Transverse colon (tissue), 4 donors: ENCODE data around the gene ACBD6. TPM values are rescaled to one million over a fixed set of nuclear protein-coding genes. Genes with fewer than 3 reads are reported as not detected.

ENCODE experiments used
- DNase-seq: peaks from one replicate; pipeline ENCODE4 v3.0.0-alpha.2; 2019
- H3K27ac ChIP-seq, 4 donors: fragments of 200-600 bp; sonication (generic); 2 replicates each; pipeline ENCODE4 v1.5.1; 2016 to 2018; ENCODE audit warnings: inconsistent platforms in 4 of 4
- H3K27me3 ChIP-seq: fragments of 200-600 bp; sonication (generic); 2 replicates; pipeline ENCODE4 v1.5.1; 2017; ENCODE audit warnings: inconsistent platforms
- H3K36me3 ChIP-seq, 4 donors: fragments of 200-600 bp; sonication (generic); 2 replicates each; pipeline ENCODE4 v1.5.1; 2017 to 2019; ENCODE audit warnings: inconsistent platforms in 4 of 4
- H3K4me1 ChIP-seq, 4 donors: fragments of 200-600 bp; sonication (generic); 2 replicates each; pipeline ENCODE4 v1.5.1; 2017 to 2020; ENCODE audit warnings: inconsistent platforms in 4 of 4
- H3K4me3 ChIP-seq, 4 donors: fragments of 200-600 bp; sonication (generic); 1 replicate in 1 of 4; 2 replicates in 3 of 4; pipeline versions ENCODE4 v1.5.1 to v1.6.1; 2017 to 2019; ENCODE audit warnings: inconsistent platforms in 4 of 4
- H3K9me3 ChIP-seq, 2 donors: fragments of 200-600 bp; sonication (generic); 2 replicates each; pipeline ENCODE4 v1.5.1; 2017 to 2019; ENCODE audit warnings: inconsistent platforms in 2 of 2
- EP300 ChIP-seq: sonication (generic); formaldehyde crosslinking; IDR thresholded peaks from one replicate; pipeline ENCODE4 v1.6.1; 2017; ENCODE audit warnings: antibody characterized with exemption, low read depth
- POLR2A ChIP-seq: fragments of 450-650 bp; IDR thresholded peaks from one replicate; pipeline ENCODE4 v1.6.1; 2016; ENCODE audit warnings: antibody characterized with exemption, mild to moderate bottlenecking, moderate library complexity
- POLR2AphosphoS5 ChIP-seq, 3 donors: sonication (generic); formaldehyde crosslinking; IDR thresholded peaks; one replicate each; pipeline ENCODE4 v1.6.1; 2016; ENCODE audit warnings: antibody characterized with exemption in 3 of 3
- WGBS, 2 donors: methylation state at CpG; one replicate each; pipeline ENCODE4 v1.1.5; 2018; ENCODE audit warnings: low coverage in 1 of 2; 5-methylcytosine and 5-hydroxymethylcytosine counted together
- in situ Hi-C, 4 donors: fragments of 200-750 bp; cut with MboI; loops; one replicate each; pipeline versions ENCODE4 v1.15.0 to v1.15.1; 2017; ENCODE audit warnings: low sequenced_read_pairs in 3 of 4, low pct_ligation_motif_present in 1 of 4, low pct_unique_long_range_greater_than_20kb in 1 of 4
- intact Hi-C: fragments of 100-400 bp; cut with DNase I; formaldehyde crosslinking; loops from one replicate; pipeline ENCODE4 v1.15.1; 2023; ENCODE audit warnings: low total_unique reads
- total RNA-seq, 4 donors: library from RNA; depleted of rRNA; stranded (reverse); fragments of >200 nt; gene quantifications; one replicate each; pipeline ENCODE4 v1.1.0, GENCODE V29; 2016
- TF ChIP-seq, protein P1 (sequence below), 5 experiments: fragments of 200-600 bp in 3 of 5; fragments of 450-650 bp in 2 of 5; sonication (generic) in 3 of 5; IDR thresholded peaks; 1 replicate in 2 of 5; 2 replicates in 3 of 5; pipeline ENCODE4 v1.5.1; 2016 to 2017; ENCODE audit warnings: antibody characterized with exemption in 5 of 5, inconsistent platforms in 3 of 5, mild to moderate bottlenecking in 2 of 5, moderate library complexity in 1 of 5

Gene ACBD6
- total RNA-seq, 4 donors from 2014 or later, result 9.7 to 48.4 (median 38.6) TPM

DNA sequence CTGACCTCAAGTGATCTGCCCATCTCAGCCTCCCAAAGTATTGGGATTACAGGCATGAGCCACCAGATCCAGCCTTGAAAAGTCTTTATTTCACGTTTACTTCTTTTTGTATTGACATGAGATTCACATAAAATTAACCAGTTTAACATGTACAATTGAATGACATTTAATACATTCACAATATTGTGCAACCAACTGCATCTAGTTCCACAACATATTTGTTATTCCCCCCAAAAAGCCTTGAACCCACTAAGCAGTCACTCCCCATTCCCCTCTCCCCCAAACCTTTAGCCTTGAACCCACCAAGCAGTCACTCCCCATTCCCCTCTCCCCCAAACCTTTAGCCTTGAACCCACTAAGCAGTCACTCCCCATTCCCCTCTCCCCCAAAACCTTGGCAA lies 62.0 kb downstream of the ACBD6 start:
- 100% methylated on average over 1 of the region's 1 CpG for WGBS, 2 donors
- Histone ChIP-seq H3K27me3 (no peaks in the 10 kb centered on the region), H3K4me3 (no peak overlapping the region), H3K27ac (no peak overlapping the region), H3K4me1 (no peaks in the 10 kb centered on the region), H3K9me3 (peaks cover 0 to 8% of the 10 kb centered on the region in 2 donors), H3K36me3 (no peaks in the 10 kb centered on the region)
- DNase-seq, result no peak
- in situ Hi-C loops, result no loop called here
- intact Hi-C loops, result no loop called here
- TF ChIP-seq POLR2AphosphoS5 (IDR thresholded peaks at IDR 0.05) (no peak), POLR2A (no peak), EP300 (no peak)
- TF ChIP-seq, protein P1, sequence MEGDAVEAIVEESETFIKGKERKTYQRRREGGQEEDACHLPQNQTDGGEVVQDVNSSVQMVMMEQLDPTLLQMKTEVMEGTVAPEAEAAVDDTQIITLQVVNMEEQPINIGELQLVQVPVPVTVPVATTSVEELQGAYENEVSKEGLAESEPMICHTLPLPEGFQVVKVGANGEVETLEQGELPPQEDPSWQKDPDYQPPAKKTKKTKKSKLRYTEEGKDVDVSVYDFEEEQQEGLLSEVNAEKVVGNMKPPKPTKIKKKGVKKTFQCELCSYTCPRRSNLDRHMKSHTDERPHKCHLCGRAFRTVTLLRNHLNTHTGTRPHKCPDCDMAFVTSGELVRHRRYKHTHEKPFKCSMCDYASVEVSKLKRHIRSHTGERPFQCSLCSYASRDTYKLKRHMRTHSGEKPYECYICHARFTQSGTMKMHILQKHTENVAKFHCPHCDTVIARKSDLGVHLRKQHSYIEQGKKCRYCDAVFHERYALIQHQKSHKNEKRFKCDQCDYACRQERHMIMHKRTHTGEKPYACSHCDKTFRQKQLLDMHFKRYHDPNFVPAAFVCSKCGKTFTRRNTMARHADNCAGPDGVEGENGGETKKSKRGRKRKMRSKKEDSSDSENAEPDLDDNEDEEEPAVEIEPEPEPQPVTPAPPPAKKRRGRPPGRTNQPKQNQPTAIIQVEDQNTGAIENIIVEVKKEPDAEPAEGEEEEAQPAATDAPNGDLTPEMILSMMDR (IDR thresholded peaks at IDR 0.05), result no peak

DNA sequence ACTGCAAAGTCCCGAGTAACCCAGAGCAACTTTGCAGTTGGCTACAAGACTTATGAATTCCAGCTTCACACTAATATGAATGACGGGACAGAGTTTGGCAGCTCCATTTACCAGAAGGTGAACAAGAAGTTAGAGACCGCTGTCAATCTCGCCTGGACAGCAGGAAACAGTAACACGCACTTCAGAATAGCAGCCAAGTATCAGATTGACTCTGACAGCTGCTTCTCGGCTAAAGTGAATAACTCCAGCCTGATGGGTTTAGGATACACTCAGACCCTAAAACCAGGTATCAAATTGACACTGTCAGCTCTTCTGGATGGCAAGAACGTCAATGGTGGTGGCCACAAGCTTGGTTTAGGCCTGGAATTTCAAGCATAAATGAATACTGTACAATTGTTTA lies 66.8 kb downstream of the ACBD6 start:
- in situ Hi-C loops (no loop called here), intact Hi-C loops (no loop called here)
- H3K9me3 ChIP-seq, result no peaks in the 10 kb centered on the region
- H3K27ac ChIP-seq, result no peak overlapping the region
- no peak for TF ChIP-seq POLR2A
- TF ChIP-seq, protein P1 (IDR thresholded peaks at IDR 0.05), result no peak
- TF ChIP-seq POLR2AphosphoS5 (IDR thresholded peaks at IDR 0.05), result no peak
- TF ChIP-seq EP300, result no peak
- DNase-seq, result no peak
- H3K27me3 ChIP-seq, result no peaks in the 10 kb centered on the region
- WGBS, 2 donors, result 96 to 100% methylated on average over 1 to 7 of the region's 7 CpGs
- no peaks in the 10 kb centered on the region for H3K36me3 ChIP-seq
- H3K4me3 ChIP-seq, result no peak overlapping the region
- H3K4me1 ChIP-seq, result no peaks in the 10 kb centered on the region

DNA sequence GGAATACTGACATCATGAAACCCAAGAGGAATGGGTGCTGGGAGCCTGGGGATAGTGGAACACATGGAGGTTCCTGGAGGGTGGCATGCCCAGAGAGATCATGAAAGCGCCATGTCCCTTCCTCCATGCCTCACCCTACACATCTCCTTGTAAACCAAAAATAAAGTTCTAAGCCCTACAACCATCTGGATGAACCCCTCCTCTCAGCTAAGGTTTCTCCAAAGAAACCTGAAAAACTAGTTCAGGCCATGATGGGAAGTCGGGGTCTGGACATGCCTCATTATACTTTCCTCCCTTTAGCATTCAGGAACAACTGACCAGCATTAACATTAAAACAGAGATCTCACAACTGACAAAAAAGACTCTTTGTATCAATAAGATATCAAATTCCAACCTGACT lies 68.5 kb downstream of the ACBD6 start:
- intact Hi-C loops (no loop called here), in situ Hi-C loops (no loop called here)
- no peak for DNase-seq
- 80 to 92% methylated on average over 1 to 2 of the region's 2 CpGs for WGBS, 2 donors
- Histone ChIP-seq H3K4me3 (no peak overlapping the region), H3K27me3 (no peaks in the 10 kb centered on the region), H3K9me3 (no peaks in the 10 kb centered on the region), H3K4me1 (no peaks in the 10 kb centered on the region), H3K36me3 (no peaks in the 10 kb centered on the region), H3K27ac (no peak overlapping the region)
- no peak for TF ChIP-seq EP300
- TF ChIP-seq, protein P1 (IDR thresholded peaks at IDR 0.05), result no peak
- TF ChIP-seq POLR2A, result no peak
- TF ChIP-seq POLR2AphosphoS5 (IDR thresholded peaks at IDR 0.05), result no peak

DNA sequence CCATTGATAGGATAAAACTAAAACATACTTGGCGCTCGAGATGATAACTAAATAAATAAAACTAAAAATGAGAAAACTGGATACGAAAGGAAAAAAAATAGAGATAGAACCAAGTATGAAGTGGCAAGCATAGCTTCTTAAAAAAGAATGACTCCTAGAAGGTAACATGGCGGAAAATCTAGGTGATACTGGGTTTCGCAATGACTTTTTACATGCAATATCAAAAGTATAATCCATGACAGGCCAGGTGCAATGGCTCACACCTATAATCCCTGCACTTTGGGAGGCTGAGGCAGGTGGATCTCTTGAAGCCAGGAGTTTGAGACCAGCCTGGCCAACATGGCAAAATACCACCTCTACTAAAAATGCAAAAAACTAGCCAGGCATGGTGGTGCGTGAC lies 70.7 kb downstream of the ACBD6 start:
- Histone ChIP-seq H3K27ac (no peak overlapping the region), H3K9me3 (no peaks in the 10 kb centered on the region), H3K4me3 (no peak overlapping the region), H3K27me3 (no peaks in the 10 kb centered on the region), H3K4me1 (no peaks in the 10 kb centered on the region), H3K36me3 (no peaks in the 10 kb centered on the region)
- 92 to 97% methylated on average over 5 to 6 of the region's 6 CpGs for WGBS, 2 donors
- DNase-seq, result no peak
- in situ Hi-C loops (no loop called here), intact Hi-C loops (no loop called here)
- TF ChIP-seq EP300 (no peak), POLR2AphosphoS5 (IDR thresholded peaks at IDR 0.05) (no peak), POLR2A (no peak)
- TF ChIP-seq, protein P1 (IDR thresholded peaks at IDR 0.05), result no peak
